Hepatocyte (in vitro differentiated cells): ENCODE results near the gene WNT3A. TPM values are rescaled to one million over a fixed set of nuclear protein-coding genes. Genes with fewer than 3 reads are reported as not detected.

Experiments used
- DNase-seq: peaks from one replicate; pipeline ENCODE4 v3.0.0-alpha.2; 2016; ENCODE audit warnings: low spot score
- H2AFZ ChIP-seq: fragments of 200-600 bp; sonication (generic); 2 replicates; pipeline ENCODE4 v1.6.0; 2016; ENCODE audit warnings: antibody characterized with exemption, mild to moderate bottlenecking
- H3K27ac ChIP-seq: fragments of 200-600 bp; sonication (generic); 2 replicates; pipeline ENCODE4 v1.5.1; 2016; ENCODE audit warnings: mild to moderate bottlenecking
- H3K27me3 ChIP-seq: fragments of 200-600 bp; sonication (generic); 2 replicates; pipeline ENCODE4 v1.6.1; 2016
- H3K36me3 ChIP-seq: fragments of 200-600 bp; sonication (generic); replicated peaks from 2 replicates; pipeline ENCODE4 v1.5.1; 2016; ENCODE audit warnings: low read depth; ENCODE audit not compliant: insufficient read depth
- H3K4me1 ChIP-seq: fragments of 200-600 bp; sonication (generic); 2 replicates; pipeline ENCODE4 v1.5.1; 2016; ENCODE audit warnings: mild to moderate bottlenecking, moderate library complexity; ENCODE audit not compliant: insufficient read depth
- H3K4me2 ChIP-seq: fragments of 200-600 bp; sonication (generic); 2 replicates; pipeline ENCODE4 v1.6.0; 2016
- H3K4me3 ChIP-seq: fragments of 200-600 bp; sonication (generic); 2 replicates; pipeline ENCODE4 v1.5.1; 2016; ENCODE audit warnings: mild to moderate bottlenecking
- H3K79me2 ChIP-seq: fragments of 200-600 bp; sonication (generic); 2 replicates; pipeline ENCODE4 v1.6.0; 2017; ENCODE audit warnings: mild to moderate bottlenecking
- H3K9me2 ChIP-seq: fragments of 200-600 bp; sonication (generic); replicated peaks from 2 replicates; pipeline ENCODE4 v1.6.0; 2017; ENCODE audit warnings: mild to moderate bottlenecking; ENCODE audit not compliant: insufficient read depth
- H3K9me3 ChIP-seq: fragments of 200-600 bp; sonication (generic); 2 replicates; pipeline ENCODE4 v1.5.1; 2016; ENCODE audit warnings: low read depth, mild to moderate bottlenecking
- H4K20me1 ChIP-seq: fragments of 200-600 bp; sonication (generic); 2 replicates; pipeline ENCODE4 v1.6.0; 2016; ENCODE audit warnings: mild to moderate bottlenecking; ENCODE audit not compliant: insufficient read depth, poor library complexity, severe bottlenecking
- CTCF ChIP-seq: fragments of 200-600 bp; sonication (generic); IDR thresholded peaks from 2 replicates; pipeline ENCODE4 v1.5.1; 2016; ENCODE audit warnings: antibody characterized with exemption, mild to moderate bottlenecking; ENCODE audit not compliant: poor library complexity
- EZH2 ChIP-seq: fragments of 200-600 bp; sonication (generic); IDR thresholded peaks from 2 replicates; pipeline ENCODE4 v1.6.1; 2016; ENCODE audit warnings: antibody characterized with exemption, mild to moderate bottlenecking, borderline replicate concordance
- EZH2phosphoT487 ChIP-seq: fragments of 200-600 bp; sonication (generic); IDR thresholded peaks from one replicate; pipeline ENCODE4 v1.6.1; 2018; ENCODE audit warnings: antibody characterized with exemption, mild to moderate bottlenecking, low read depth, moderate library complexity; ENCODE audit not compliant: unreplicated experiment, severe bottlenecking
- WGBS: methylation state at CpG from one replicate; pipeline ENCODE4 v1.1.6; 2016; ENCODE audit warnings: low lambda C conversion rate; ENCODE audit errors: missing lambda C conversion rate; 5-methylcytosine and 5-hydroxymethylcytosine counted together
- polyA plus RNA-seq: library from polyadenylated mRNA; unstranded; fragments of >200 nt; fragmentation: Nextera tagmentation; extraction: Ambion mirVana; gene quantifications from 2 replicates; pipeline ENCODE4 v1.2.1, GENCODE V29; 2016
- total RNA-seq: library from RNA; depleted of rRNA; stranded (reverse); fragments of >200 nt; gene quantifications from 2 replicates; pipeline ENCODE4 v1.2.3, GENCODE V29; 2014

Gene WNT3A
- total and polyA plus RNA-seq, 2 experiments from 2014 or later, result 0.03 TPM; not detected in 1

DNA sequence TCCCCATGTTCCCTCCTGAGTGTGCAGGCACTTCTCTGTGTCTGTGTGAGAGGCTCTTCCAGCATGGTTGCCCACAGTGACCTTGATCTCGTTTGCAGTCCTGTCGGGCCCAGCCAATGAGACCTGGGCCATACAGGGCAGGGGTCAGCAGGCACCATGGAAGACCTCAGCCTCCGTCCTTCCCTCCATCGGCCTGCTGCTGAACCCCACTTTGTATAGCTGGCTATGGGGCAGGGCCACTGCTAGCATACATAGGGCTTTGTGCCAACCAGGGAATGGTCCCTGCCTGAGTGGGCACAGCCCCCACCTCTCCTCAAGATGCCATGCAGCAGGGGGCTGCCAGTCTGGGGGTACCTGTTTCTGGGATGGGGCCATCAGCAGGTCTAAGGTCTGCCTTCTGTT lies 92.5 kb downstream of the WNT3A start:
- Histone ChIP-seq H3K9me3 (peaks cover 8% of the 10 kb centered on the region), H3K4me3 (no peak overlapping the region), H3K36me3 (no peaks in the 10 kb centered on the region), H3K27me3 (no peaks in the 10 kb centered on the region), H2AFZ (no peak overlapping the region), H3K4me2 (no peak overlapping the region), H3K27ac (no peak overlapping the region), H4K20me1 (peaks cover 76% of the 10 kb centered on the region), H3K79me2 (peaks cover 77% of the 10 kb centered on the region), H3K9me2 (no peaks in the 10 kb centered on the region), H3K4me1 (peaks cover 9% of the 10 kb centered on the region)
- 80% methylated on average over 4 of the region's 4 CpGs for WGBS
- TF ChIP-seq CTCF, result no peak
- no peak for TF ChIP-seq EZH2phosphoT487
- no peak for TF ChIP-seq EZH2
- no peak for DNase-seq

DNA sequence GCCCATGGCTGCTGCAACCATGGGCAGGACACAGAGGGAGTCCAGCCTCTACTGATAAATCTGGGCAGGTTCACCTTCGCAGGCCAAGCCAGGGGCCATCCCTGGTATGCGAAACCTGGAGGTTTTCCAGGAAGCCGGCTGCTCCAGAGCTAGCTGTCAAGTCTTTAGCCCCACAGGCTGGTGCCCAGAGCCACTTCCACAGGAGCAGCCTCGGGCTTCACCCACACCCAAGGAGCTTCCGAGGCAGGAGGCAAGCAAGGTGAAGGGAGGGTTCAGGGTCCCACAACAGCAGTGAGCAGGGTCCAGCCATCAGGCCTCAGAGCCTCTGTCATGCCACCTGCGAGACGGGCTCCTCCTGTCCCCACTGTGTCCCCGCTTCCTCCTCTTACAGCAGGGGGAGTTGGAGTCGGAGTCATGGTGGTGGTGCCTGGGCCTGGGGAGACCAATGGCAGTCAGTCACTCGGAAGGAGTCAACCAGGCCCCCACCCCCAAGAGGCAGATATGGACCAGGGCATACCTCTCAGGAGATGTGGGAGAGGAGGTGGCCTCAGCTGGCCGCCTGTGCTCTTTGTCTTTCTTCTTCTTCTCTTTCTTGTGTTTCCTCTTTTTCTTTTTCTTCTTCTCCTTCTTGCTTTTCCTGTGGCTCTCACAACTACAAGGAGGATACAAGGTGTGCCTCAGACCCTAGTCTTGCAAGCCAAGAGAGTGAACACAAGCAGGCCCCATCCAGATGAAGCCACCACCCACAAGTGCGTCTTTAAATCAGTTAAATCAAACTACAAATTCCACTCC lies 94.2 kb downstream of the WNT3A start:
- Histone ChIP-seq H3K4me2 (peak overlapping the region; percentile 99), H4K20me1 (peaks cover 59% of the 10 kb centered on the region), H3K27ac (no peak overlapping the region)

DNA sequence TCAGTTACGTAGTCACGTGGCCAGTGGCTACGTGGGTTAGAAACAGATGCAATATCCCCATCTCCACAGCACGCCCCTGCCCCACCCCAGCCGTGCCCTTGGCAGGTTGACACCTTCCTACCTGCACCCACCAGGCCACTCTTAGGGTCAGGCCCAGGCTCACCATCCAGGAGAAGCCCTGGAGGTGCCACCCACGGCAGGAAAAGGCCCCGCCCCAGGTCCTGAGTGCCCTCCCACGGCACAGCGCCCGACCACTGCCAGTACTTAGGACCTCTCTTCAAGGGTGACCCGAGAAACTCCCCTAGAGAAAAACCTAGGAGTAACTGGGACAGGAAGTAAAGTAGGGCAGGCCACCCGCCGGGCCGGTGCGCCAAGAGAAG lies 94.8 kb downstream of the WNT3A start:
- no peak for DNase-seq
- Histone ChIP-seq H3K4me2 (peak overlapping the region; percentile 99), H3K4me1 (peaks cover 9% of the 10 kb centered on the region), H3K27ac (peak overlapping the region; percentile 93), H3K9me3 (no peaks in the 10 kb centered on the region), H4K20me1 (peaks cover 53% of the 10 kb centered on the region), H3K79me2 (peaks cover 54% of the 10 kb centered on the region), H3K4me3 (peak overlapping the region; percentile 91), H3K9me2 (no peaks in the 10 kb centered on the region), H3K36me3 (no peaks in the 10 kb centered on the region), H3K27me3 (no peaks in the 10 kb centered on the region), H2AFZ (no peak overlapping the region)
- no peak for TF ChIP-seq EZH2
- no peak for TF ChIP-seq CTCF
- no peak for TF ChIP-seq EZH2phosphoT487
- WGBS, result 72% methylated on average over 15 of the region's 15 CpGs

More for the DNA sequence above, 94.2 kb downstream of the WNT3A start:
- Histone ChIP-seq H3K4me3 (no peak overlapping the region), H3K36me3 (no peaks in the 10 kb centered on the region), H3K27me3 (no peaks in the 10 kb centered on the region), H3K4me1 (peaks cover 9% of the 10 kb centered on the region), H3K9me3 (no peaks in the 10 kb centered on the region), H3K9me2 (no peaks in the 10 kb centered on the region), H2AFZ (no peak overlapping the region), H3K79me2 (peaks cover 60% of the 10 kb centered on the region)
- DNase-seq, result no peak
- TF ChIP-seq CTCF, result no peak
- no peak for TF ChIP-seq EZH2phosphoT487
- TF ChIP-seq EZH2, result no peak
- 89% methylated on average over 12 of the region's 12 CpGs for WGBS
